HG03354 (cell line): Measurements from ENCODE around the gene TFF1.
"Not testable (repeated sequence)": the region's sequence is repeated elsewhere in the genome, so short reads cannot be mapped to it uniquely, and the experiment has no call there.

Experiments
- ATAC-seq: cut with Tn5 transposase; IDR thresholded peaks from one replicate; pipeline ENCODE4 v1.9.1; 2021; ENCODE audit warnings: mild to moderate bottlenecking; ENCODE audit not compliant: unreplicated experiment, poor library complexity, severe bottlenecking

Gene TFF1

GRCh38 chr21:42366292-42367010, at the start of gene TFF1:
TFF1 (minus strand) TSS chr21:42366535; CDS start chr21:42366495, 40 bp downstream.
- ATAC-seq = no peak

- ATAC-seq = peak; percentile 85
Observed at GRCh38 chr21:42414928-42415769, 48.8 kb upstream of the TFF1 start.

GRCh38 chr21:42414553-42414927, 48.2 kb upstream of the TFF1 start:
- ATAC-seq = no peak

GRCh38 chr21:42414066-42414465, 47.7 kb upstream of the TFF1 start:
- ATAC-seq = no peak

- ATAC-seq = no peak
Observed at GRCh38 chr21:42413500-42413899, 47.2 kb upstream of the TFF1 start.

GRCh38 chr21:42413093-42413492, 46.8 kb upstream of the TFF1 start:
- ATAC-seq = no peak

GRCh38 chr21:42412636-42412933, 46.2 kb upstream of the TFF1 start:
- no peak for ATAC-seq

- ATAC-seq = no peak
Observed at GRCh38 chr21:42411891-42412635, 45.7 kb upstream of the TFF1 start.

GRCh38 chr21:42411197-42411869, 45.0 kb upstream of the TFF1 start:
- ATAC-seq = no peak

GRCh38 chr21:42409366-42409765, 43.0 kb upstream of the TFF1 start:
- ATAC-seq = no peak

GRCh38 chr21:42408718-42409117, 42.4 kb upstream of the TFF1 start:
- not testable (repeated sequence) for ATAC-seq

- no peak for ATAC-seq
Observed at GRCh38 chr21:42407476-42407875, 41.1 kb upstream of the TFF1 start.

GRCh38 chr21:42406866-42407265, 40.5 kb upstream of the TFF1 start:
- ATAC-seq = no peak

- ATAC-seq = no peak
Observed at GRCh38 chr21:42406201-42406621, 39.9 kb upstream of the TFF1 start.

- no peak for ATAC-seq
Observed at GRCh38 chr21:42405064-42406013, 39.0 kb upstream of the TFF1 start.

GRCh38 chr21:42404539-42404938, 38.2 kb upstream of the TFF1 start:
- no peak for ATAC-seq

- ATAC-seq = no peak
Observed at GRCh38 chr21:42403611-42404231, 37.4 kb upstream of the TFF1 start, which contains the start of gene UBASH3A. UBASH3A (plus strand) TSS chr21:42403902; CDS start chr21:42403946, 44 bp downstream.

GRCh38 chr21:42401820-42402251, 35.5 kb upstream of the TFF1 start:
- no peak for ATAC-seq
